Fibroblast of skin of back (primary cell): ENCODE results near the gene EPB41L2.
"Not testable (repeated sequence)": the region's sequence is repeated elsewhere in the genome, so short reads cannot be mapped to it uniquely, and the experiment has no call there.

Experiments used
- DNase-seq: peaks from one replicate; pipeline ENCODE4 v3.0.0-alpha.2; 2013

The EPB41L2 gene

DNA sequence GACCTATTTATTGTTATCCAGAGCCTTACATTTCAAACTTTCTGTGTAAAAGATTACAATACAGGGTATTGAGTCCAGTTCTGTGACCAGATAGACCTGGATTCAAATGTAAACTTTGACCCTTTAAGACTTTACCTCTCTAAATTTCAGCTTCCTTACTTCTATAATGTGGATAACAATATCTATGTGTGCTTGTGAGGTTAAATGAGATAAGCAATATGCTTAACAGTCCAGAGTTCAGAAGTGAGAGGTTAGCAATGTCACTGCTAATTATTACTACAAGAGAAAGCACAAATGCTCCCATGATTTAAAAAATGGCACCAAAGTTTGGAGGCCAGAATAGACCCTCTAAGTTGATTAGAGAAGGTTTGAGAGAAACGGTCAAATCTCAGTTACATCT lies 27.5 kb downstream of the EPB41L2 start:
- DNase-seq = no peak

DNA sequence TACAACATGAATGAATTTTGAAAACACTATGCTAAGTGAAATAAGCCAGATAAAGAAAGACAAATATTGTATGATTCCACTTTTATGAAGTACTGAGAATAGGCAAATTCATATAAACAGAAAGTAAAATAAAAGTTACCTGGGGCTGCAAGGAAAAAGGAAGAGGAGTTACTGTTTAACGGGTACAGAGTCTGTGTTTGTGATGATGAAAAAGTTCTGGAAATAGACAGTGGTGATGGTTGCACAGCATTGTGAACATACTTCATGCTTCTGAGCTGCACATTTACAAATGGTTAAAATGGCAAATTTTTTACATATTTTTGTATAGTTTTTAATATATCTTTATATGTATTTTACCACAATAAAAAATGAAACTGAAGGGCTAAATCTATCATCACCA lies 29.4 kb downstream of the EPB41L2 start:
- no peak for DNase-seq

- peak; percentile 65 for DNase-seq
These were observed 33.3 kb downstream of the EPB41L2 start for GRCh38 chr6:131029626-131030297.

GRCh38 chr6:131027326-131027725 lies 35.7 kb downstream of the EPB41L2 start:
- no peak for DNase-seq

DNA sequence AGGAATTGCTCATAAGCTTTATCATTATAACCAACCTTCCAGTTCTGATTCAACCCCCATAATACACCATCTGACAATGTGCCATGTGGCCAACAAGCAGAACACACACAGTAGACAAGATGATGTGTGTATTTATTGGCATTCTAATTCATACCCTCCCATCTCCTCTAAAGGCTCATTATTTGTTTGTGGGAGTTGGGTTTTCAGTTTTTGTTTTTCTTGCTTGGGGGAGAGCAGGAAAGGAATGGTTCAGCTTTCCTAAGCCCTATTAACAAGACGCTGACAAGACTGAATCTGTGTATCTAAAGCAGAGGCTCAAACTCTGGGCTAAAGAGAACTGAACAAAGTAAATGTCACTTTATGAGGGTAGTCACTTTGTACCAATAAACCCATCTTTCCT lies 36.8 kb downstream of the EPB41L2 start:
- DNase-seq = no peak

- DNase-seq = no peak
These were observed 38.5 kb downstream of the EPB41L2 start for GRCh38 chr6:131024565-131024964.

- peak; percentile 54 for DNase-seq
These were observed 39.1 kb downstream of the EPB41L2 start for GRCh38 chr6:131023834-131024504.

DNA sequence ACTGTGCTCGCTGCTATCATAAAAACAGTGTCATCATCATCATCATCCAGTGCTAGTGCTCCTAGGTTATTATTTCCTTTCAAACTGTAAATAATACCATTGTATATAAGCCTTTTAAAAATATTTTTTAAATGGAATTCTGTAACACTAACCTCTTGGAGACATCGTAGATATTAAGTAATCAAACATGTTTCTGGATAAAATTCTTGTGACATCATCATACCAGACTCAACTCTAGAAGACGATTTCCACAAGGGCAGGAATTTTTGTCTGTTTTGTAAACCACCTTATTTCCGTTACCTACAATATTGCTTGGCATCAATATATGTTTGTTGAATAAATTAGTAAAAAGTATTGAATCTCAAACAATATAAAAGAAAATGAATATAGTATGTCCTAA lies 40.4 kb downstream of the EPB41L2 start:
- DNase-seq = no peak

DNA sequence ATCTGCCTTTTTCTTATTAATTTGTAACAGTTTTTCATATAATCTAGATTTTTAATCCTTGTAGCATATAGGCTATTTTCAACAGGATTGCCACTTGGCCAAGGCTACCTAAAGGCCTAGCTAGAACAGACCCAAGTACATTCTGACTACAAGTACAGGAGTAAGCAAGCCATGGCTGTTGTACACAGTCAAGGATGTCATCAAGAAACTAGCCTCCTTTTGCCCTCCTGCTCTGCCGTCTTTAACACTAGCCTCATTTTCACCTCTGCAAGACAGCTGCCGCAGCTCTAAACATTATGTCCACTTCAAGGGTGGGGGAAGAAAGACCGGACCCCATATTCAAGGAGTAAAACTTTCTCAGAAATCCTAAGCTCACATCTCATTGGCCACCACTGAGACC lies 45.1 kb downstream of the EPB41L2 start:
- DNase-seq = no peak

DNA sequence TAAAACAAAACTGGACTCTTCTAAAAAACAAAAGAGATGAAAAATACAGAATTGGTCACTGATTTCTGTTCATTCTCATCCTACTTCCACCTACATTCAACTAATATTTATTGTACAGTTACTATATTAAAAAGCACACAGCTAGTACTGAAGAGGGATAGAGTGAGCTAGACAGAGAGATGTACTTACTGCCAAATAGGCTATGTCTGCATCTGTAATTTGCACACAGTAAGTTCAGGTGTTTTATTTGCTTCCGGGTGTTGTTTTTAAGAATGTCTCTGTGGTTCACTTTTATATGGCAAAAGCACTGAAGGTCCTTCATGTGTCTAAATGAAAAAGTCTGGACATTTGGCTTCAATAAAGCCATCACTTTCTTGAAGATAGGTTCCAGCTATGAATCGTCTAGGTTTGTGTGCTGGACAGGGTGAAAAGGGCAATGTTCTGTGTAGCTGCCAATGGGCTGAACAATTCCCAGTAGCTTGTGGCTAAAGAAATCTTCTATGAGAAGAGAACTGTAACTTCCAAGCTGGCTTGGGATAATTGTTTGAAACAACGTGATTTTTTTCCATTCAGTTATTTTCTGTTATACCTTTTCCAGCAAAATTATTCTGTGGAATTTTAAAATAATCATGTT lies 47.3 kb downstream of the EPB41L2 start:
- DNase-seq = no peak

DNA sequence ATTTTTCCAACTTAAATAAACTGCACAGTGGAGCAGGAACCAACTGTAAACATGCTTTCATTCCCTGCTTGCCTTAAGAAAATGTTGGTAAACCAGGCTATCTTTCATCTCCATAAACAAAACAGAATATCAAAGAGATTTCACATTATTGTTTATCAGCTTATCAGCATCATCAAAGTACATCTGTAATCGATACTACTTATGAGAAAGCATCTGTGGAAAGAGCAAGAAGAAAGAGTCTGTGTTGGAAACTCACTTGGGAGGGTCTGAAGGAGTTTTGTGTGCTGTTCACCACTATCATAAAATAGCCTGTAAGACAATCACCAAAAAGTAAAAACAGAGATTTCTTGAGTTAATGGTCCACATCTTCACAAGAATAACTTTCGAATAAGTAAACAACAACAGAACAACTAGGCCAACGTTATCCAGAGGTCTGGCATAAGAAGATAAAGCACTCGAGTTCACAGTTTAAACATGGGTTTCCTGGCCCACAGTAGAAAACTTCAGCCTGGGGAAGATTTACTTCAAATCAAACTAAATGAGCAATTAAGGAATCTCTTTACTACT lies 47.9 kb downstream of the EPB41L2 start:
- DNase-seq = no peak

- DNase-seq = no peak
These were observed 48.8 kb downstream of the EPB41L2 start for GRCh38 chr6:131014080-131014776.

- peak; percentile 81 for DNase-seq
These were observed 49.5 kb downstream of the EPB41L2 start for GRCh38 chr6:131013495-131013894.

GRCh38 chr6:131009790-131010189 lies 53.3 kb downstream of the EPB41L2 start:
- DNase-seq = no peak

DNA sequence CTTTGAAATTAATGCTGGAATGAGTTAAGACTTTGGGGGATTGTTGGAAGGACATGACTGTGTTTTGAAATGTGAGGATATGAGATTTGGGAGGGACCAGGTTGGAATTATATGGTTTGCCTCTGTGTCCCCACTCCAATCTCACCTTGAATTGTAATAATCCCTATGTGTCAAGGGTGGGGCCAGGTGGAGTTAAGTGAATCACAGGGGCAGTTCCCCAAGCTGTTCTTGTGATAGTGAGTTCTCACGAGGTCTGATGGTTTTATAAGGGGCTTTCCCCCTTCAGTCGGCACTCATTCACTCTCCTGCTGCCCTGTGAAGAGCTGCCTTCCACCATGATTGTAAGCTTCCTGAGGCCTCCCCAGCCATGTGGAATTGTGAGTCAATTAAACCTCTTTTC lies 54.1 kb downstream of the EPB41L2 start:
- not testable (repeated sequence) for DNase-seq

DNA sequence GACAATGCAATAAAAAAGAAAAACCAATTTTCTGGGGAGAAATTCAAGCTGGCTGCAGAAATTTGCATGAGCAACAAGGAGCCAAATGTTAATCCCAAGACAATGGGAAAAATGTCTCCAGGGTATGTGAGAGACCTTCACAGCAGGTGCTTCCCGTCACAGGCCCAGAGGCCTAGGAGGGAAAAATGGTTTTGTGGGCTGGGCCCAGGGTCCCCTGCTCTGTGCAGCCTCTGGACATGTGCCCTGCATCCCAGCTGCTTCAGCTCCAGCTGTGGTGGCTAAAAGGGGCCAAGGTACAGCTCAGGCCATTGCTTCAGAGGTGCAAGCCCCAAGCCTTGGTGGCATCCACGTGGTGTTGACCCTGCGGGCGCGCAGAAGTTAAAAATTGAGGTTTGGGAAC lies 55.1 kb downstream of the EPB41L2 start:
- DNase-seq = not testable (repeated sequence)

DNA sequence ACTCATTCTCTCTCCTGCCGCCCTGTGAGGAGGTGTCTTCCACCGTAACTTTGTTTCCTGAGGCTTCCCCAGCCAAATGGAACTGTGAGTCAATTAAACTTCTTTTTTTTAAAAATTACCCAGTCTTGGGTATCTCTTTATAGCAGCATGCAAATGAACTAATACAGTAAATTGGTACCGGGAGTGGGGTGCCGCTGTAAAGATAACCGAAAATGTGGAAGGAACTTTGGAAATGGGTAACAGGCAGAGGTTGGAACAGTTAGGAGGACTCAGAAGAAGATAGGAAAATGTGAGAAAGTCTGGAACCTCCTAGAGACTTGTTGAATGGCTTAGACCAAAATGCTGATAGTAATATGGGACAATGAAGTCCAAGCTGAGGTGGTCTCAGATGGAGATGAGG lies 55.8 kb downstream of the EPB41L2 start:
- no peak for DNase-seq

- DNase-seq = peak; percentile 29
These were observed 57.5 kb downstream of the EPB41L2 start for GRCh38 chr6:131005439-131006016.

DNA sequence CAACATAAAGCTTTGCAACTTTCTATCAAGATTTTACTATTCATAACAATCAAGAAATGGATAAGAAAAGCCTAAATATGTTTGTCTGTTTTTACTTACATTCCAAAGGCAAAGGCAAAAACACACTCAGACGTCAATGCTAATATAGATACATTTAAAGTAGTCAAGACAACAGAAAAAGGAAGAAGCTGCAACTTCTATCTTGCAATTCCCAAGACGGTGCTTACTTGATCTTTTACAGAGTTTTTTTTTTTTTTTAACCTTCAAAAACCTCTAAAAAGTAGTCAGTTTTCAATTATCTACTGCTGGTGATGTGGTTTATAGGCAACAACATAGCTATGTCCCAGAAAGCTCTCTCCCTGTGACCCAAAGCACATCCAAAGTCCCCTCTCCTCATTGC lies 58.1 kb downstream of the EPB41L2 start:
- no peak for DNase-seq

GRCh38 chr6:131004387-131004755 lies 58.7 kb downstream of the EPB41L2 start:
- no peak for DNase-seq

DNA sequence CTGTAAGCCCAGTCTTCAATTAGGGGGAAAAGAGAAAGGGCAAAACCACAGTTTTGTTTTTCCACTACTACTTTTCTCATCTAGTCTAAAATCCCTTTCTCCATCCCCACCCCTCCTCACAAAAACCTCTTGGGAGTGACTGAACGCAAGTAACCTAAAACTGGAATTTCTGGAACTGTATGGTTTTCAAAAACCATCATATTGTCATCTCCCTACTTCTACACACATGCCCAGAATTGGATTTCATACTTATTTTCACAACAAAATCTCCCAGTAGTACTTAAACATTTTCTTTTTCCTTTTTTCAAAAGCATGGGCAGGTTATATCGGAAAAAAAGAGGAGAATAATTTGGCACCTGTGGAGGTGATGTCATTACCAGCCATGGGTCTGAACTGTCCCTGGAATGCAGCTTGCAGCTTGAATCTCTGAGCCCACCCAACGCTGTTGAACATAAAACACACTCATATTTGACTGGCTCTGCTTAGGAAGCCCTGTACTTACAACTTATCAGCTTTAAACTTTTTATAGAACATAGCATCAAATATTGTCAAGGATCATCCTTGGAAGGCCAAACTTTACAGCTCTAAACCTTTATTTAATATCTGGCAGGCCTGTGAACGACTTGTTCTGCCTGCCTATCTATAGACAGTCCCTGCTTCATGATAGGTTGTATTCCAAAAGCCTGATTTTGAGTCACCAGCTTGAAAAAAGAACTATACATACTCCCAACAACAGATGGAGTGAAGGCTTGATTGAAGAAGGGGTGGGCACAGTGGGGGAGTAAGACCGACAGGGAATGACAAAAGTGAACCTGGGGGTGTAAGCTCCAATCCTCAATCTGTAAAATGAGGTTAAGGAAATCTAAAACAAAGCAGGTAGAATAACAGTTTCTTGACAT lies 59.3 kb downstream of the EPB41L2 start:
- DNase-seq = no peak

DNA sequence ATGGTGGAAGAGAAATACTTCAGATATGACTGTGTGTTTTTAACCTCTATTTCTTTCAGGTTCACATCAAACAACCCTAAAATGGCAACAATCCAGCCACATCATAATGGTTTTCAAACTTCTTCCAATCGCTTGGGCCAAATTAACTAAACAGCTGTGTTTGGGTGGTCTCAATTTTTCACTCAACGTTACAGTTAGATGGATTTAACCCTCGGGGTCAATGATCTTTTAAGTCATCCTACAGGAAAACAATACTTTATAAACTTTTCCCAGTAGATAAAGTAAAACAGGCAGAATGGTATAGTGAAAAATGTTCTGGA lies 60.4 kb downstream of the EPB41L2 start:
- DNase-seq = no peak
